Endothelial cell of umbilical vein (primary cell): Measurements from ENCODE around the gene METTL14.

Experiments used
- CTCF ChIP-seq, 2 donors: IDR thresholded peaks; 1 replicate in 1 of 2; 2 replicates in 1 of 2; pipeline ENCODE4 v1.5.1; 2011; ENCODE audit warnings: low read length in 2 of 2, mild to moderate bottlenecking in 2 of 2, moderate library complexity in 2 of 2, control low read depth in 1 of 2, inconsistent platforms in 1 of 2, low read depth in 1 of 2; ENCODE audit not compliant: insufficient read depth in 1 of 2; ENCODE audit errors: extremely low read depth in 1 of 2
- EZH2 ChIP-seq: IDR thresholded peaks from 2 replicates; pipeline ENCODE4 v1.6.1; 2012; ENCODE audit warnings: borderline replicate concordance, low read depth, mild to moderate bottlenecking, moderate library complexity, low read length, inconsistent platforms; ENCODE audit not compliant: severe bottlenecking
- FOS ChIP-seq: IDR thresholded peaks from 2 replicates; pipeline ENCODE4 v1.6.1; 2011; ENCODE audit warnings: mild to moderate bottlenecking, low read length, moderate library complexity, borderline replicate concordance; ENCODE audit not compliant: insufficient read depth
- JUN ChIP-seq: IDR thresholded peaks from 2 replicates; pipeline ENCODE4 v1.6.1; 2011; ENCODE audit warnings: borderline replicate concordance, low read depth; ENCODE audit not compliant: insufficient read length, insufficient read depth
- MAX ChIP-seq: IDR thresholded peaks from 2 replicates; pipeline ENCODE4 v1.6.1; 2011; ENCODE audit not compliant: insufficient read depth, insufficient read length
- MYC ChIP-seq: IDR thresholded peaks from one replicate; pipeline ENCODE4 v1.6.1; 2011; ENCODE audit warnings: mild to moderate bottlenecking, low read depth, low read length
- POLR2A ChIP-seq: IDR thresholded peaks from 2 replicates; pipeline ENCODE4 v1.6.1; 2012; ENCODE audit warnings: low read depth, mild to moderate bottlenecking, control low read depth, low read length
- POLR2AphosphoS5 ChIP-seq: IDR thresholded peaks from 2 replicates; pipeline ENCODE4 v1.6.1; 2012; ENCODE audit warnings: low read depth, mild to moderate bottlenecking, control low read depth, low read length, moderate library complexity; ENCODE audit not compliant: insufficient read depth

GRCh38 chr4:118740869-118741268 is 55.7 kb downstream of the METTL14 start:
- peak in 1 of 2 donors; percentile 3 for TF ChIP-seq CTCF (IDR thresholded peaks at IDR 0.05; ENCODE audit: extremely low read depth in 1 of 2, insufficient read depth in 1 of 2, low read depth in 1 of 2, low read length in 2 of 2)
- TF ChIP-seq JUN: no peak
- no peak for TF ChIP-seq POLR2AphosphoS5
- no peak for TF ChIP-seq POLR2A
- no peak for TF ChIP-seq EZH2
- TF ChIP-seq MYC: no peak
- no peak for TF ChIP-seq MAX
- TF ChIP-seq FOS: no peak
